H1 (cell line): ENCODE data around the gene FBXL15. TPM values are rescaled to one million over a fixed set of nuclear protein-coding genes. Genes with fewer than 3 reads are reported as not detected.

ENCODE experiments used
- CTCF ChIA-PET: fragments of 300-600 bp; sonication (Branson Sonifier 250); formaldehyde crosslinking; loops from one replicate; lab custom pipeline; 2021; ENCODE audit not compliant: partially characterized antibody; lab: Charles Lee
- POLR2A ChIA-PET: fragments of 300-600 bp; sonication (Branson Sonifier 250); formaldehyde crosslinking; loops from one replicate; lab custom pipeline; 2021; ENCODE audit warnings: inconsistent platforms; ENCODE audit not compliant: partially characterized antibody; lab: Charles Lee
- DNase-seq, 2 experiments: peaks; one replicate each; pipeline versions ENCODE4 v3.0.0 to v3.0.0-alpha.2; 2010 to 2022; ENCODE audit warnings: low spot score in 2 of 2, low read depth in 1 of 2, mixed read lengths in 1 of 2
- FAIRE-seq: peaks from 2 replicates; lab custom pipeline; 2011; peaks lifted over from hg19 to GRCh38; lab: Jason Lieb, UNC
- H2AFZ ChIP-seq: 2 replicates; pipeline ENCODE4 v1.8.1; 2012; ENCODE audit warnings: low read length, inconsistent platforms
- H2AK5ac ChIP-seq: 2 replicates; pipeline ENCODE4 v1.6.1; 2013; ENCODE audit warnings: low read depth, low read length
- H2BK120ac ChIP-seq: replicated peaks from 2 replicates; pipeline ENCODE3; 2013; ENCODE audit warnings: low read depth, low read length, inconsistent platforms
- H2BK12ac ChIP-seq: 2 replicates; pipeline ENCODE4 v1.6.1; 2013; ENCODE audit warnings: low read depth, low read length
- H2BK15ac ChIP-seq: 2 replicates; pipeline ENCODE4 v1.6.1; 2013; ENCODE audit warnings: low read length
- H2BK20ac ChIP-seq: 2 replicates; pipeline ENCODE4 v1.6.1; 2013; ENCODE audit warnings: low read length
- H2BK5ac ChIP-seq: 2 replicates; pipeline ENCODE4 v1.6.1; 2013; ENCODE audit warnings: low read depth, low read length
- H3K14ac ChIP-seq: 2 replicates; pipeline ENCODE4 v1.6.1; 2013; ENCODE audit warnings: inconsistent platforms; ENCODE audit not compliant: insufficient read length
- H3K18ac ChIP-seq: 2 replicates; pipeline ENCODE4 v1.6.1; 2013; ENCODE audit warnings: low read length; ENCODE audit errors: extremely low read depth
- H3K23ac ChIP-seq: 2 replicates; pipeline ENCODE4 v1.6.1; 2013; ENCODE audit warnings: inconsistent platforms; ENCODE audit not compliant: insufficient read length
- H3K23me2 ChIP-seq: 2 replicates; pipeline ENCODE4 v1.6.1; 2013; ENCODE audit warnings: low read depth, low read length
- H3K27ac ChIP-seq: 2 replicates; pipeline ENCODE4 v1.6.1; 2011; ENCODE audit warnings: low read depth, low read length, inconsistent platforms
- H3K27me3 ChIP-seq, 4 experiments: replicated peaks in 1 of 4; 1 replicate in 1 of 4; 2 replicates in 3 of 4; pipeline versions ENCODE4 v1.6.1 to v1.8.1; 2011 to 2013; ENCODE audit warnings: low read length in 3 of 4, mild to moderate bottlenecking in 3 of 4, inconsistent platforms in 2 of 4, mixed read lengths in 2 of 4, moderate library complexity in 1 of 4; ENCODE audit not compliant: control insufficient read depth in 3 of 4, insufficient read depth in 3 of 4; ENCODE audit errors: extremely low read depth in 1 of 4
- H3K36me3 ChIP-seq, 4 experiments: 2 replicates each; pipeline versions ENCODE4 v1.6.1 to v1.8.1; 2011 to 2013; ENCODE audit warnings: mild to moderate bottlenecking in 4 of 4, low read length in 3 of 4, moderate library complexity in 2 of 4, control low read depth in 1 of 4, inconsistent platforms in 1 of 4; ENCODE audit not compliant: insufficient read depth in 4 of 4, control insufficient read depth in 2 of 4
- H3K4ac ChIP-seq: replicated peaks from 2 replicates; pipeline ENCODE3; 2013; ENCODE audit warnings: low read length, low read depth, mixed read lengths, inconsistent platforms; ENCODE audit not compliant: insufficient read length
- H3K4me1 ChIP-seq, 4 experiments: replicated peaks in 1 of 4; 1 replicate in 1 of 4; 2 replicates in 3 of 4; pipeline versions ENCODE4 v1.6.1 to v1.8.1; 2011 to 2013; ENCODE audit warnings: low read length in 3 of 4, inconsistent platforms in 2 of 4, mixed read lengths in 1 of 4; ENCODE audit not compliant: insufficient read depth in 4 of 4, control insufficient read depth in 3 of 4
- H3K4me2 ChIP-seq, 2 experiments: 2 replicates each; pipeline versions ENCODE4 v1.6.1 to v1.8.1; 2011 to 2013; ENCODE audit warnings: low read depth in 2 of 2, low read length in 2 of 2, control low read depth in 1 of 2, inconsistent platforms in 1 of 2, mild to moderate bottlenecking in 1 of 2; ENCODE audit not compliant: insufficient read depth in 1 of 2
- H3K4me3 ChIP-seq, 4 experiments: fragments of 200-600, 300-600 bp in 1 of 4; sonication (generic), shearing (Covaris generic), sonication (Bioruptor Twin) in 1 of 4; 2 replicates each; pipeline versions ENCODE4 v1.5.1 to v1.8.1; 2011 to 2016; ENCODE audit warnings: low read length in 4 of 4, low read depth in 3 of 4, control low read depth in 2 of 4, inconsistent platforms in 2 of 4, mild to moderate bottlenecking in 2 of 4, mixed read lengths in 1 of 4, moderate library complexity in 1 of 4; ENCODE audit not compliant: insufficient read depth in 2 of 4; ENCODE audit errors: extremely low read depth in 1 of 4
- H3K56ac ChIP-seq: replicated peaks from 2 replicates; pipeline ENCODE3; 2013; ENCODE audit warnings: low read depth, mild to moderate bottlenecking, mixed read lengths, low read length, inconsistent platforms; ENCODE audit not compliant: insufficient read length
- H3K79me1 ChIP-seq: 2 replicates; pipeline ENCODE4 v1.6.1; 2013; ENCODE audit warnings: low read depth, low read length, control low read depth
- H3K79me2 ChIP-seq, 2 experiments: 2 replicates each; pipeline versions ENCODE4 v1.6.1 to v1.8.1; 2012 to 2013; ENCODE audit warnings: low read length in 2 of 2, mild to moderate bottlenecking in 2 of 2, inconsistent platforms in 1 of 2; ENCODE audit not compliant: insufficient read depth in 2 of 2, control insufficient read depth in 1 of 2
- H3K9ac ChIP-seq, 4 experiments: replicated peaks in 1 of 4; 1 replicate in 1 of 4; 2 replicates in 3 of 4; pipeline versions ENCODE4 v1.6.1 to v1.8.1; 2011 to 2013; ENCODE audit warnings: low read depth in 3 of 4, low read length in 3 of 4, control low read depth in 2 of 4, mild to moderate bottlenecking in 2 of 4, moderate library complexity in 2 of 4, inconsistent platforms in 1 of 4; ENCODE audit errors: extremely low read depth in 1 of 4
- H3K9me3 ChIP-seq, 2 experiments: 2 replicates each; pipeline versions ENCODE4 v1.6.1 to v1.8.1; 2012 to 2013; ENCODE audit warnings: mild to moderate bottlenecking in 2 of 2, moderate library complexity in 2 of 2, control low read depth in 1 of 2, inconsistent platforms in 1 of 2, low read depth in 1 of 2, low read length in 1 of 2, mixed read lengths in 1 of 2; ENCODE audit not compliant: insufficient read depth in 2 of 2
- H4K20me1 ChIP-seq, 2 experiments: replicated peaks in 1 of 2; 2 replicates each; pipeline versions ENCODE3 to v1.8.1; 2011 to 2013; ENCODE audit warnings: inconsistent platforms in 2 of 2, low read length in 2 of 2, mild to moderate bottlenecking in 1 of 2; ENCODE audit not compliant: insufficient read depth in 2 of 2, control insufficient read depth in 1 of 2
- H4K5ac ChIP-seq: 2 replicates; pipeline ENCODE4 v1.6.1; 2013; ENCODE audit warnings: low read length, low read depth, mixed read lengths, inconsistent platforms; ENCODE audit not compliant: insufficient read length
- H4K8ac ChIP-seq: 2 replicates; pipeline ENCODE4 v1.8.0; 2013; ENCODE audit warnings: mild to moderate bottlenecking, moderate library complexity, low read length, inconsistent platforms; ENCODE audit not compliant: insufficient read depth; ENCODE audit errors: extremely low read depth
- H4K91ac ChIP-seq: replicated peaks from 2 replicates; pipeline ENCODE3; 2013; ENCODE audit warnings: low read length, mixed read lengths, inconsistent platforms; ENCODE audit not compliant: insufficient read length
- CTBP2 ChIP-seq: IDR thresholded peaks from 2 replicates; pipeline ENCODE4 v1.7.0; 2011; ENCODE audit warnings: borderline replicate concordance, mild to moderate bottlenecking, moderate library complexity, mixed read lengths, low read length; ENCODE audit not compliant: insufficient read depth, insufficient read length
- EGR1 ChIP-seq: IDR thresholded peaks from 2 replicates; pipeline ENCODE4 v1.6.1; 2011; ENCODE audit warnings: low read depth, low read length, borderline replicate concordance
- FOSL1 ChIP-seq: IDR thresholded peaks from 2 replicates; pipeline ENCODE4 v1.6.1; 2011; ENCODE audit warnings: mild to moderate bottlenecking, low read depth, low read length, moderate library complexity; ENCODE audit not compliant: insufficient read depth
- SAP30 ChIP-seq: fragments of 300-600 bp; sonication (generic); IDR thresholded peaks from 2 replicates; pipeline ENCODE4 v1.7.1; 2012; ENCODE audit warnings: low read length, moderate library complexity, mild to moderate bottlenecking, inconsistent platforms; ENCODE audit not compliant: insufficient read depth, insufficient replicate concordance
- TAF1 ChIP-seq: IDR thresholded peaks from 2 replicates; pipeline ENCODE4 v1.6.1; 2011; ENCODE audit warnings: mild to moderate bottlenecking, low read depth, low read length
- WGBS, 2 experiments: shearing (Covaris generic) in 1 of 2; methylation state at CpG; one replicate each; pipeline versions ENCODE4 v1.1.6 to v1.1.7; 2013 to 2015; ENCODE audit warnings: low lambda C conversion rate in 2 of 2, mixed read lengths in 2 of 2, inconsistent platforms in 1 of 2, low coverage in 1 of 2, missing lambda C conversion rate in 1 of 2; ENCODE audit not compliant: insufficient replicate concordance in 2 of 2, insufficient coverage in 1 of 2, insufficient read length in 1 of 2; ENCODE audit errors: extremely low coverage in 1 of 2, missing lambda C conversion rate in 1 of 2; 5-methylcytosine and 5-hydroxymethylcytosine counted together
- polyA plus RNA-seq, 7 experiments: library from polyadenylated mRNA; depleted of rRNA in 3 of 7; stranded (reverse) in 5 of 7; unstranded in 2 of 7; fragments of >200 nt in 5 of 7; fragments of 200-250 nt in 2 of 7; gene quantifications; 1 replicate in 5 of 7; 2 replicates in 1 of 7; 4 replicates in 1 of 7; pipeline versions ENCODE4 v1.2.1 to v1.2.3, GENCODE V29; 2011 to 2013; ENCODE audit warnings: missing spikeins in 2 of 7, mixed read lengths in 2 of 7
- total RNA-seq: library from RNA; stranded (reverse); fragmentation: NEBNext Ultra II Directional; extraction: Animal tissue kit (Norgen Biotek cat#: 25700); gene quantifications from 2 replicates; pipeline ENCODE4 v1.2.1, GENCODE V29; 2021

FBXL15 gene
- total and polyA plus RNA-seq, 2 of the 8 experiments (the other 6 are each of a cell fraction or from before 2014, with no cell fraction given) = 11.3 to 22.6 TPM

DNA sequence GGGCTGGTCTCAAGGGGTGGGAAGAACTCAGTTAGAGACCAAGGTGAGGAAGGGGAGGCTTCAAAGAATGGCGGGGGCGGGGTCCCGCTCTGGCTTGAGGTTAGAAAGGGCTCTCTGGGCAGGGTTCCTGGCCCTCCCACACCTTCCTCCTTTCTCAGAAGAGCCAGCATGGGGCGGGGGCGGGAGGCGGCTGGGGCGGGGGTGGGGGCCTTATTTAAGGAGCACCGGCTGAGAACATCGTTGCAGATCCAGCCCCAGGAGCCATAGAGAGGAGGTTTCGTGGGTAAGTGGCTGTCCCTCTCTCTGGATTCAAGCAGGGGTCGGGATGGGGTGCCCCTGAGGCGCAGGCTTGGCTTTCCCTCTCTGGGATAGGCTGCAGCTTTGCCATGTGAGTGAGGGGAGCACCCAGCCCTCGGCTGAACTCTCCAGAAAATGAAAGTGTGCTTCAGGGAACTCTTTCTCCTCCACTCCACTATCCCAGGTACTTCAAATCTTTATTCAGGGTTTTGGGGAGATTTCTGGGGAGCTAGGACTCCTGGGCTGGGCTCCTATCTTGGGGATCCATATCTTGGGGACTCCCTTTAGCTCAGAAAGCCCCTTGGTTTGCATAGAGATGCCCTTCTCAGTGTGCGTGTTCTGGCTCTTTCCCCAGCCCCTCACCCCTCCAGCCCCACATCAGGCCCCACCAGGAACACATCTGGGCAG is 15.0 kb downstream of the FBXL15 start:
- H2BK20ac ChIP-seq = no peak overlapping the region
- H3K4me3 ChIP-seq = peak overlapping the region; percentile 10 to 52 (median 42); a peak in 6 of 8 replicates
- no peak overlapping the region for H2BK5ac ChIP-seq
- no peak overlapping the region; the same call in 1 of the 2 replicates for H4K8ac ChIP-seq
- H3K4me2 ChIP-seq = peak overlapping the region; percentile 62 to 74
- DNase-seq (no peak), FAIRE-seq (no peak)
- H4K5ac ChIP-seq = no peak overlapping the region
- H3K9ac ChIP-seq = no peak overlapping the region
- no peak overlapping the region for H3K18ac ChIP-seq
- H4K91ac ChIP-seq = no peak overlapping the region
- POLR2A ChIA-PET = interaction anchor here (0.6 to 9.0 kb wide), 6 partner anchors 14 to 412 kb away, joined by 3 to 75 read pairs (median 13); partner anchors contain the start of genes C10orf95 and FBXL15
- H3K4ac ChIP-seq = no peak overlapping the region
- H3K36me3 ChIP-seq = no peaks in the 10 kb centered on the region; a peak in 1 of 8 replicates
- no peaks in the 10 kb centered on the region for H4K20me1 ChIP-seq
- peaks cover 0 to 18% (median 13%) of the 10 kb centered on the region in 4 experiments; a peak in 6 of 7 replicates for H3K4me1 ChIP-seq
- no peak overlapping the region for H3K23ac ChIP-seq
- H3K79me2 ChIP-seq = no peaks in the 10 kb centered on the region; a peak in 1 of 4 replicates
- no peak overlapping the region for H3K56ac ChIP-seq
- no peaks in the 10 kb centered on the region for H3K79me1 ChIP-seq
- no peak for TF ChIP-seq CTBP2
- TF ChIP-seq TAF1 = no peak
- TF ChIP-seq EGR1 = peak; percentile 83
- no peak for TF ChIP-seq FOSL1
- TF ChIP-seq SAP30 = no peak
- H3K23me2 ChIP-seq = peaks cover 9% of the 10 kb centered on the region
- H2AK5ac ChIP-seq = no peak overlapping the region
- CTCF ChIA-PET = interaction anchor here (0.5 to 7.5 kb wide), 11 partner anchors 9 to 52 kb away, joined by 3 to 40 read pairs (median 8); partner anchors contain the start of genes C10orf95 and NFKB2
- H2AFZ ChIP-seq = 0 out of 2 replicates have a peak overlapping the region, but pooled peaks have one; percentile 24
- H2BK15ac ChIP-seq = no peak overlapping the region
- no peak overlapping the region for H2BK120ac ChIP-seq
- H3K14ac ChIP-seq = no peak overlapping the region
- no peak overlapping the region for H2BK12ac ChIP-seq
- peaks cover 13 to 37% (median 34%) of the 10 kb centered on the region in 4 experiments for H3K27me3 ChIP-seq
- no peaks in the 10 kb centered on the region for H3K9me3 ChIP-seq
- WGBS, 2 experiments = 7% methylated on average over 8 of the region's 14 CpGs; no CpG with 5 or more reads in 1 of the 2 experiments
- no peak overlapping the region for H3K27ac ChIP-seq
